Left kidney (tissue), 2 donors: Measurements from ENCODE around the gene CHSY1. TPM values are rescaled to one million over a fixed set of nuclear protein-coding genes. Genes with fewer than 3 reads are reported as not detected.

Experiments
- DNase-seq: peaks from one replicate; pipeline ENCODE4 v3.0.0-alpha.2; 2013
- polyA plus RNA-seq: library from polyadenylated mRNA; unstranded; fragments of 120-200 nt; gene quantifications from one replicate; pipeline ENCODE4 v1.2.1, GENCODE V29; 2013; ENCODE audit not compliant: insufficient read length

The CHSY1 gene
- polyA plus RNA-seq, 1 donor = 47.1 TPM

DNA sequence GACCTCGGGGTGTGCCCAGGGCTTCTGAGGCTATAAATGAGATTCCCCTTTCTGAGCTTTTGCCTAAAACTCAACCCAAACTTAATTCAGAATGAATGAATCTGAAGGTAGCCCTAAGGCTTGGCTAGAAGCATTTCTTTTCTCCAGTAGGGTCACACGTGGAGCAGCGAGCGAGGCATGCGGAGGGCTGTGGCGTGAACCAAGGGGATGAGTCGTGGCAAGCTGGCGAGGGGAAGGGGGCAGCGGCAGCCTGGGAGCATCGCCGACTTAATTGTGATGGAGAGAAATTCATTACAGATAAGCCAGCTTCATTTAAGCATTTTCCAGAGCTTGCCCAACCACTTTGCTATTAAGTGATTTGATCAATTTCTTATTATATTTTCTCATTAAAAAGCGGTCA, 79.9 kb downstream of the CHSY1 start:
- no peak for DNase-seq

DNA sequence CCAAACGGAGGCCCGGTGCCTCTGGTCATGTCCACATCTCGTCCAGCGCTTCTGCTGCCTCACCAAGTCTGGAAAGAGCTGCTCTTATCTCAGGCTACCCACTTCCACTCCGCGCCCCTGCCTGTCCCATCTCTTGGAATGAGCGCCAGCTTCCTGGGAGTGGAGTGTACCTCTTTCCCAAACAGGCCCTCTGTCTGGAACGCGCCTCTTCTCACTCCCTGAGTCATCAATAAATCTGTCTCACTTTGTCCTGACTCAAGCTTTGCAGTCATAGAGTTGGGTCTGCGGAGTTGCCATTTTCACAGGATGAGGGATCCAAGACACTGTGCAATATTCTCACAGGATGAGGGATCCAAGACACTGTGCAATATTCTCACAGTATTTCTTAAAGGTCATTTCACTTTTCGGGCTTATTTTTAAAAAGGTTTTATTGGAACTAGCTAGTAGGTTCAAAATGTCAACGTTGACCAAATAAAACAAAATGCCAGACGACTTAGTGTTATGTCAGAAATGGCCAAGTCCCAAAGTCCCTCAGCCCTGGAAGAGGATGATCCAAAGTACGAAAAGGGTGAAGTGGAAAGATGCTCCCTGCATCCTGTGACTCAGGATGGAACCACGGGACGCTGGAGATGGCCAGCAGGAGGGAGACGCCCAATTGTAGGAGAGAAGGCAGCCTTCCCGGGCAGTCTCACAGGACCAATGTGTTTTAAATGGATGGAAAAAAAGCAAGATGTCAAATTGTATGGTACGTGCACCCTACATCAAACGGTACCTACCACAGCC, 81.1 kb downstream of the CHSY1 start:
- DNase-seq = no peak

DNA sequence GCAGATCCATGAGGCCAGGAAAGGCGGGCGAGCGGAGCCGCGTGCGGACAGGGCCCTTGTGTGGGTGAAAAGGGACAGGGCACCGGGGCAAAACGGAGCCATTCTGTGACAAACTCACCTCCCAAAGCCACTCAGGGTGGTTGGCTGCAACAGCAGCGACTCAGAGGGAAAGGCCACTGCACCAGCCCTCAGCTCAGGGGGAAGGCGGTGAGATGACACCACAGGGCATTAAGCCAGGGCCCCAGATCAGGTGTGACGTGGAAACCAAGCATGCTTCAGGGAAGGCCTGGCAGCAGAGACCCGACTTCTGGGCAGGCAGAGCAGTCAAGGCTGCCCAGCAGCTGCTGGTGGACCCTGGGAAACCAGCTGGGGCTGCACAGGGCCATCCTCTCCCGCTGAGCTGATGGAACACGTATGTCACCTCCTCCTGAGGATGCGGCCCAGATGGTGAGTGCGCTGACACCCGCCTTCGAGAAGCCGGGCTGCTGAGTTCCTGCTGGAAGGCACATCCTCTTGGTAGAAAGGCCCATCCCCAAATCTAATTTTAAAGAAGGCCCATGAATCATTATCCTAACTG, 82.3 kb downstream of the CHSY1 start:
- no peak for DNase-seq

DNA sequence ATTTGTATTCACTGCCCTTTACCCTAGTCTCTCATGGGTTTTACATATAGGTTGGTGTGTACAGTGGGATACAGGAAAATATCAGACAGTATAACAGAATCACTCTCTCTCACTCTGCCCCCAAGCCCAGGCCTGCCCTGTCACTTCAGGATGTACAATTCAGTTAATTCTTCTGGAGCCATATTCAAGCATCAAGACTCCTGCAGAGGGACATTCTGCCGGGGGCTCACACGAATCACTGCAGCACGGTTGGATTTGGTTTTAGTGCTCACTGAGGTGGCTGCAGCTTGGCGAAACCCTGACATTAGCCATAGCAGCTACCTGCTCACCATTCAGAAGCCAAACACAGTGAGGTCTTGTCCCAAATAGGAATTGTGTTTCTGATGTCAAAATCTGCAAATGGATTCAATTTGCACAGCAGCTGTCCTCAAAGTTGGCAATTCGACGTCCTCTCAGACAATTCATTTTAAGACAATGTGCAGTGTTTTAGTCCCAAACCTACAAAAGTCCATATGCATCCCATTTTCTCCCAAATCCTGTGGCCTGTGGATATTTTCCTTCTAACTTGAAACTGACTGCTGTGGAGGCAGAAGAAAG, 82.9 kb downstream of the CHSY1 start:
- DNase-seq = no peak

DNA sequence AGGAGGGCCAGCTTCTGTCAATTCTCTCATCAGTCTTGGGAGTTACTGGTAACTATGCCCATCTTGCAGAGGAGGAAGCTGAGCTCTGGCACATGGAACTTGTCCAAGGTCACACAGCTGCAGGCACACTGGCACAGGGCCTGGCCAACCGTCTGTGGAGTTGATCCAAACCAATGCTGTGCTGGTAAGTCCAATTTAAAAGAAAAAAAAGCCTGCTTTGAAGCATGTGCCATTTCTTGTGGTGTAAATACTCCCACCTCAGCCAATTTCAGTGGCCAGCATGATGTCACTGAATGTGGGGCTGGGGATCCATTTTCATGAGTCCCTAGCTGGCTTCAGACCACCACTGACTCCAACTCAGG, 83.4 kb downstream of the CHSY1 start:
- DNase-seq = no peak

DNA sequence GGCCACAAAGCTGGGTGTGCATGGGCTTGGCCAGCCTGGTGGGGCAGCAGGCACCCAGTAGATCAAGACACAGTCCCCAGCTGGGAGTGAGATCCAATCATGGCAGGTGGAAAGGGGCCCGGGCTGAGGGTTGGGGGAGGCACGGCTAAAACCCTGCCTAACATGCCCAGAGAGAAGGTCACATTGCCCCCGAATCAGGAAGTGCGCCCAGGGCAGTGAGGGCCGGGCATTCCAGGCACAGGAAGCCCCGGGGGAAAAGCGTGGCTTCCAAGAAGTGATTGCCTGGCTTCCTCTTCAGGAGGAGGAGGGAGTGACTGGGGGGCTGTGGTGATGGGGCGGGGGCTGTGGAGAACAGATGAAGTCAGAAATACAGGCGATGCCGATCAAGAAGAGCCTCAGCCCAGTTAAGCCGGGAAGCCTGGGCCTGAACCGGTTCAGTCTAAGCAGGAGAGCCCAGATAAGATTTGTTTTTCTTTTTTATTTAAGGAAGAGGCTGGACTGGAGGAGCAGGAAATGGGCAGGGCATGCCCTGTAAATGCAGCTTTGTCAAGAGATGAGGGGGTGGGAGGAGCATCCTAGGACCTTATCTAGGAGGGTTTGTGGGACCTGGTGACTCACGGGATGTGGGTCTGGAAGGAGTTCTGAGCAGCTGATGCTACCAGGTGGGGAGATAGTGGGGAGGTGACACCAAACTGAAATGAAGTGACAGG, 83.9 kb downstream of the CHSY1 start:
- DNase-seq = no peak

DNA sequence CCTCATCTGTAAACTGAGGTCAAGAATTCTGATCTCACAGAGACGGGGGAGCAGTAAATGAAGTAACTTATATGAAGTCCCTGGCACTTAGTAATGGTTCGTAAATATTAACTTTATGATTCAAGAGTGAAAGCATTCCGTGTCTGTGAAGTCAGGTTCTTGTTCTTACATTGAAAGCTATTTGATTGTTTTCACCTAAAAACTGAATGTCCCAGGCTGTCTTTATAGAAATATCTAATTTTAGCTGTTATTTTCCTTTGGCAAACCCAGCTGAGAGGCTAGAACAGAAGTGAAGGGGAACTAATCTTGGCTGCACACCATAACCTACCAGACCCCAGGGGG, 84.5 kb downstream of the CHSY1 start:
- no peak for DNase-seq

DNA sequence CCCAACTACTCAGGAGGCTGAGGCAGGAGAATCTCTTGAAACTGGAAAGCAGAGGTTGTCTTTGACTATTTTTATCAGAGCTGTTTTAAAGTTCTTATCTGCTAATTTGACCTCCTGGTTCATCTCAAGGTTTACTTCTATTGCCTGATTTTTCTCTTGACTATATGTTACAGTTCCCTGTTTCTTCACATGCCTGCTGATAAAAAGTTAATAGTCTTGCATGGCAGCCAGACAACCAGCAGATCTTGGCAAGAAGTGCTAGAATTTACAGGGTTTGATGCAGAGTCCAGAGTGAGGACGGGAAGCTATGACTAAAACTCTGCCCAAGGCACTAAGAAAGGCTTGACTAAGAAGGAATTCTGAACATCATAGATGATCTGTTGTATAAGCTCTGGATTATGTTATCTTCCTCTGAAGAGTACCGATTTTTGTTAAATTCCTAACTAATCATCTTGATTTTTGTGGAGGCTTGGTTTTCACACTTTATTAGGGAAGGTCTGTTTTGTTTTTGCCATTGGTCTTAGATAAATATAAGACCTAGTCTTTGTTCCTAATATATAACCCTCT, 85.9 kb downstream of the CHSY1 start:
- DNase-seq = no peak

DNA sequence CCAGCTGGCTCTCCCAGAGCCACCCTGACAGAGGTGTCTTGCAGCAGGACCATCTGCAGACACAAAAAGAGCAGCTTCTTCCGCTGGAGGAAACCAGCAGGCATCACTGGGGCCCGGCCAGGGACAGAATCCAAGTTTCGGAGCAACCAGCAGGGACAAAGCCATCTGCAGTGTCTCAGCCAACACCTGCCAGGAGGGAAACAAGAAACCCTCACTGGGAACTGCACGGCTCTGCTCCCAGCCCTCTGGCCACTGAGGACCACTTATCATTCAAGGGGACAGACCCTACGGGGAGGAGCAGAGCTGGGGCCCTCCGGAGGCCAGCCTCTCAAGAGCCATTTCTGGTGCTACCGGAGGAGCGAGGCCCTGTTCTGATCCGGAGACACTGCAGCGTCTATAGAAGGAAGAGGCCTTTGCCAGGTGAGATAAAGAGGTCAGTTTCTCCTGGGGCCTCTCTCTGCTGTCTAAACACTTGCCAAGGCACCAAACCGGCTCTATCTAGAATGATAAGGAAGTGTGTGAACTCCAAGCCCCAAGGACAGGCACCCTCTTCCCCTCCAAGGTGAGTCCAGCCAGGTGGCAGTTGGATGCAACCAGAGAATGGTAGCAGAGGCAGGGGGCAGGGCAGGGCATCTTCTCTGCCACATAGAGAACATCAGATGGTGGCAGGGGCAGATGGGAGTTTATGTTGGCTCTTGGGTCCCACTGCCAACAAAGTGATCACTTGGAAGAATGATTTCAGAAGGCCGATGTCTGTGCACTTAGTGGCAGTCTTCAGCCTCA, 89.0 kb downstream of the CHSY1 start:
- DNase-seq = no peak

DNA sequence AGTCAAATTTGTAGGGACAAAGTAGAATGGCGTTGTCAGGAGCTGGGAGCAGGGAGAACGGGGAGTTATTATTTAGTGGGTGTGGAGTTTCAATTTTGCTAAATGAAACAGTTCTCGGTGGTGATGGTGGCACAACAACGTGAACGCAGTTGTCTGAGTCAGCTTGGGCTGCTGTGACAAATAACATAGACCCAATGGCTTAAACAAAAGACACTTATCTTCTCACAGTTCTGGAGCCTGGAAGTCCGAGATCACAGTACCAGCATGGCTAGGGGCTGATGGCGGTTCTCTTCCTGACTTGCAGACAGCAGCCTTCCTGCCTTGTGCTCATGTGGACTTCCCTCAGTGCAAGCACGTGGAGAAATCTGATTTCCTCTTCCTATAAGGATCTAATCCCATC, 90.2 kb downstream of the CHSY1 start:
- no peak for DNase-seq

DNA sequence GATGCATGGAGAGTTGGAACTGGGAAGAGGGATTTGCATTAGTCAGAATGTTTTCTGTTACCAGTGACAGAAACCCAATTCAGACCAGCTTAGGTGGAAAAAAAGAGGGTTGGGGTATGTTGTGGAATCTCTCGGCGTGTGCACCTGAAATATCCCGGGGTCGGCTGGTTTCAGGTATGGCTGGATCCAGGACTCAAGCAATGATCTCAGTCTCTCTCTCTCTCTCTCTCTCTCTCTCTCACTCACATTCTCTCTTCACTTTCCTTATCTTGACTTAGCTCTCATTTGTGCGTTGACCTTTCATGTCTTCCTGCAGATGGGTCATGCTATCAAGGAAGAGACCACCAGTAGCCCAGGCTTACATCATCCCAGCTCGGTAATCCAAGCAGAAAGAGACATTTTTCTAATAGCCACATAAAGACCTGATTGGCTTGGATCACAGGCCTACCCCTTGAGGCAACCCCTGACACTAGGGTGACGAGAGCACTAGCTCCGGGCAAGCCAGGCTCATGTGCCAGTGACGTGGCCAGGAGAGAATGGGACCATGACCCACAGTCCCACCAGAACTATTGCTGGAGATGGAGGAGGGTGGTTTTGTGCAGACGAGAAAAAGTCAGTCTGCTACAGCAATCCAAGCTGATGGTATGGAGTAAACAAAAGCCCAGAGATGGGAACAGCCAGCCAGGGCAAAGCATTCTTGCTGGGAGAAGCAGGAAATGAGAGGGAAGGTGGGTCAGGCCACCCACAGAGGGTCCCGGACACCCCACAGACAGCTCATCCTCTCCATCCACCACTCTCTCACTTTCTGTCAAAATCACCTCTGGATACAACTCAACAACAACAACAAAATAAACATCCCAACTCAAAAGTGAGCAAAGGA, 91.7 kb downstream of the CHSY1 start:
- no peak for DNase-seq

DNA sequence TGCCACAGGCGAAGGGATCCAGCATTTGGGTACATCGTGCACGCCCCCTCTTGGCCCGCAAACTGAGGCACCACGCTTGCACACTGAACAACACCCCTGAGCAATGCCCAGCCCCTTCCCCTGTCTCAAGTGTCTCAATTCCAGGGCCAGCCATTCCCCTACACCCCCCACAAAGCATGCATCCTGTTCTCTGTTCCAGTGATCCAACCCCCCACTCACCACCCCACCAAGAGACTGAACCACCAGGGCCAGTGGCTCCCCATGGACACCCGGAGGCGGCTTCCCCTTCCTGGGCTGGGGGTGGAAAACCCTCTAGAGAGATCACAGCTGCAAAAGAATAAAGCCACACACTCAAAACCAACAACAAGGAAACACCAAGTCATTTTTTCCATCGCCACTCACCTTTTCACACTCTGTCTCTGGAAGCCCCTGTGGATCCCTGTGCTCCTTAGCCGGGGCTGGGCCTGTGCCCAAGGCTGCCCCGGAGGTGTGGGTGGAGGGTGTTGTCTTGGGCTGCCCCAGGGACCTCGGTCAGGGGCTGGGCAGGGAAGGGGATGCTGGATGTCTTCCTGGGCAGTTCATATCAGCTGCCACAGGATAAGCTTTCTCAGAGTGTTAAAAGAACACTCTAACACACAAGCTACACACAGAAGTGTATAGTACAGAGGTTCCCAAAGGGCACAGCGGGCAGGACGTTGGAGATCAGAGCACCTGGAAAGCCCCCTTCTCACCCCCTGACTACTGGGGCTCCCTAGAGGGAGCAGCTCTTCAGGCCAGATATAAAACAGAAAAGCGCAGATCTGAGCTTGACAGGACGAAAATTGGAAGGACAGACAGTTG, 92.5 kb downstream of the CHSY1 start:
- DNase-seq = no peak

DNA sequence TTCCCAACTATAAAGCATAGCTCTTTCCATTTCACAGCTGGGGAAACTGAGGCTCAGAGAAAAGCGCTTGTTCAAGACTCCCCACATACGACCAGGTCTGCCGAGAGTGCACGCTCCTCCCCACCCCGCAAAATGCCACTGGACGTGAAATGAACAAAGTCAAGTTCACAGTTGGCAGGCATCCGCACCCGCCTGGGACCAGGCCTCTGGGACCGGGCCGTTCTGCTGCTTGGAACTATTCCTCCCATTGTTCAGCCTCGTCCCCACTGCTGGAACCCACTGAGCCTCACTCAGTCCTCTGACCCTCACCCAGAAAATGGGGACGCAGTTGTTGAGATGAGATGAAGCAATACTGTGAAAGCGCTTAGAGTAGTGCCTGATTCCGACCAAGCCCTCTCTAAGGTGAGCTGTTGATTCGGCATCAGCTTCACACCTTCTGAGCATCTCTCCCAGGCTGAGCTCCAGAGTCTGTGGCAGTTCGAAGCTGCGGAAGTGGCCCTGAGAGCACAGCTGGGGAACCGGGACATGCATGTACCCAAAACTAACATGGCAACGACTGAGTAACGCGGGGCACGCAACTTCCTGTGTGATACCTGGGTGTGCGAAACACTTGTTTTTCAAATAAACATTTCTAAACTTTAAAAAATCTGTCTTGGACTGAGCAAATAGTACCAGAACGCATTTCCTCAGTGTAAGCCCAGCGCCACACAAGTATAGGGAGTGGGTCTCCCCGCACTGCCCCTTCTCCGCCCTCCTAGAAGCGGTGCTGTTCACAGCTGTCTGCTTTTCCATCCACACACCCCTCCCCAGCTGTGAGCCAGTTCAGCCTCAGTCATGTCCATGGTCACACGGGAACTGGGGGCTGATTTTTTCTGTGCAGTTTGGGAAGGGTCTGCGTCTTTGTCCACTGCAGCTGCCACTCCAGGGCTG, 93.4 kb downstream of the CHSY1 start:
- DNase-seq = no peak

DNA sequence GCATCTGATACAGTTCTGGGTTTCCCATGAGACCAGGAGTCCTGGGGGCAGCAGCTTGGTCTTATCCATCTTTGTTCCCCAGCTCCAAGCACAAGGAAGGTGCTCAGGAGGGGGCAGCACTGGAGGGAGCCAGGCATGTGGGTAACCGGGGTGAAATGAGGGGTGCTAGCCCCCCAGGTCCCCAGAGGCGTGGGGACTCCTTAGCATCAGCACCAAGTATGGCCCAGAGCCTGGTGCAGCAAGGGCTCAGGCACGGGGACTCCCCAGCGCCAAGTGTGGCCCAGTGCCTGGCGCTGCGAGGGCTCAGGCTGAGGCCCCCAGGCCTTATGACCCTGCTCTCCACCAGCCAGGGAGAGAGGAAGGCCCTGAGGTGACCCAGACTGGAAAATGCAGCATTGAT, 94.1 kb downstream of the CHSY1 start:
- no peak for DNase-seq

DNA sequence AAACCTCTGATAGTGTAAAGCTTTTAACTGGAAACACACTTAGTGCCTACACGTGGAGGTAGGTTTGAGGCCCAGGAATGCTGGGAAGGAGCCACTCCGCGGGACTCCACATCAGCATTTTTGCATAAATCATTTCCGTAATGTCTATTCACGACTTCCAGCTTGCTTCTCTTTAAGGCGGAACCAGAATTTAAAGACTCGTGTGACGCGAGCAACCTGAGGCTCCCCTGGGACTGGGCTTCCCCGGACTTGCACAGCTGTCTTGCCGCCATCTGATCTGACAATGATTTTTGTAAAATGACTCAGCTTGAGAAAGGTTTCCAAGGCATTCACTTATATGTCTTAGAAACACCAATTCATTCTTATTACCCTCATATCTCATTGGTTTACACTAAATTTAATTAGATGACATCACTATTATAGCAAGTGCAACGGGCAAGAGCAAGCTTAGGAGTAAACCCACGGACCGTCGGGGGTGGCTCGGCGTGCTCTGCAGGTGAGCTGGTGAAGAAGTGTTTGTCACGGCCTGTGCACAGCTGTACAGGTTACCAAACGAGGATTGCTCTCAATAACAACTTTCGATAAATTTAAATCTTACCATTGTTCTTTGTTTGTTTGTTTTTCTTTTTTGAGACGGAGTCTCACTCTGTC, 95.2 kb downstream of the CHSY1 start:
- DNase-seq = no peak

DNA sequence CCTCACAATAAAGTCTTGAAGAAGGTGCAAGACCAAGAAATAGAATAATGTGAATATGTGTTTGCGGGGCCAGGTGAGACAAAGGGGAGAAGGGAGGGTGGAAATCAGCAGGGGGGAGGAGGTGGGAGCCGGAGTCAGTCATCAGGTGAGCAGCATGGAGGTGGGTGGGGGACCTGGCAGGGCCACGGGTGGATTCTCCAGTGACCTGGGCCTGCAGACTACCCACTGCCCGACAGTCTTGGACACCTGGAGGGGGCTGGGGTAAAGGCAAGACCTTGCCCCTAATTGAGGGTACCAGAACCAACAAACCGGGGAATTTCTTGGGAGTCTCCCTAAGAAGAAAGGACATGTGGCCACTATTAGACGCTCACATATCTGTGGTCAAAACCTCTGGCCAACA, 95.8 kb downstream of the CHSY1 start:
- DNase-seq = no peak

DNA sequence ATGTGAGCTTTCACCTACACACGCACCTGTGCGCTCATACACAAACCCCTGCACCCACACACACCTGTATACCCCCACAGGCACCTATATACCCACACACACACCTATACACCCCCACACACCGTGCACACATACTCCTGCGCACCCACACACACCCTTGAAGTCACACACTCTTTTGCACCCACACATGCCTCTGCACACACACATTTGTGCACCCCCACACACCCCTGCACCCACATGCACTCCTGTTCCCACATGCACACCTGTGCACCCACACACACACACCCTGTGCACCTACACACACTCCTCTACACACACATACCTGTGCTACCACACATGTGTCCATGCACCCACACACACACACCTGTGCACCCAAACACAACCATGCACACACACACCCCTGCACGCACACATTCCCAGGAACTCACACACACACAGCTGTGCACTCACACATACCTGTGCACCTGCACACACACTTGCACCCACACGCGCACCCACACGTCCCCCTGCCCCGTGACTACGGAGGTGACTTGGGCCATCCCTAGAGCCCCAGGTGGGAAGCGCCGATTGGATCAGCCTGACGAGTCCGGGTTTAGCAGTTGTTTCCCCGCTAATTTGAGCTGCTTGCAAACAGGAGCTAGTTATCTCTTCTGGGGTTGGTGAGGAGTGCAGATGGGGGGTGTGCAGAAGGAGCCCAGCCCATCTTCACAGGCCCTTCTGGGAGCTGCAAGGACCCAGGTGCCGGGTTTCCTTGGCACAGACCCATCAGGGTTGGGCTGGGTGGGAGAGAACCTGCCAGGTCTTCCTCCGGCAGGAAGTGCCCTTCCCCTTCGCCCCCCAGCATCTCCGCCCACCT, 97.8 kb downstream of the CHSY1 start:
- no peak for DNase-seq
